ENCODE measurements around the gene ABHD12. TPM values are rescaled to one million over a fixed set of nuclear protein-coding genes. Genes with fewer than 3 reads are reported as not detected.
"Not testable (repeated sequence)": the region's sequence is repeated elsewhere in the genome, so short reads cannot be mapped to it uniquely, and the experiment has no call there.

Gene ABHD12
- 25.9 and 30.1 TPM in 2 replicates for total RNA-seq

- DNase-seq (ENCODE audit: low read depth, low spot score) = peak; percentile 88
These were observed at the start of gene ABHD12 for GRCh38 chr20:25390538-25391528. Gene ABHD12, minus strand, starts transcription at chr20:25390835. Its CDS starts 132 bp downstream, at chr20:25390703.

- DNase-seq (ENCODE audit: low read depth, low spot score) = no peak
These were observed 48.7 kb upstream of the ABHD12 start for GRCh38 chr20:25439328-25439727.

GRCh38 chr20:25437153-25437581 lies 46.5 kb upstream of the ABHD12 start:
- DNase-seq (ENCODE audit: low read depth, low spot score) = no peak

DNA sequence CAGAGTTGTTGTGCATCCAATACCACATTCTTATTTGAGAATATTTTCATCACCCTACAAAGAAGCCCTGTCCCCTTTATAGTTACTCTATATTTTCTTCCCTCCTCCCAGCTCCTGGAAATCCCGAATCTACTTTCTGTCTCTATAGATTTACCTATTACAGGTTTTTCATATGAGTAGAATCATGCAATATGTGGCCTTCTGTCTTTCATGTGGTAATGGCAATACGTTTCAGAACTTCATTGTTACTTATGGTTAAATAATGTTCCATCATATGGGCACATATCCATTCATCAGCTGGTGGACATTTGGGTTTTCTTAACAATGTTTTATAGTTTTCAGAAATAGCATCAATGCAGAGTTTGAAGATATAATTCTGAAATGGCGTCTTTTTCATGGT lies 33.9 kb upstream of the ABHD12 start:
- DNase-seq (ENCODE audit: low read depth, low spot score) = no peak

- DNase-seq (ENCODE audit: low read depth, low spot score) = no peak
These were observed 31.4 kb upstream of the ABHD12 start for GRCh38 chr20:25422032-25422431.

DNA sequence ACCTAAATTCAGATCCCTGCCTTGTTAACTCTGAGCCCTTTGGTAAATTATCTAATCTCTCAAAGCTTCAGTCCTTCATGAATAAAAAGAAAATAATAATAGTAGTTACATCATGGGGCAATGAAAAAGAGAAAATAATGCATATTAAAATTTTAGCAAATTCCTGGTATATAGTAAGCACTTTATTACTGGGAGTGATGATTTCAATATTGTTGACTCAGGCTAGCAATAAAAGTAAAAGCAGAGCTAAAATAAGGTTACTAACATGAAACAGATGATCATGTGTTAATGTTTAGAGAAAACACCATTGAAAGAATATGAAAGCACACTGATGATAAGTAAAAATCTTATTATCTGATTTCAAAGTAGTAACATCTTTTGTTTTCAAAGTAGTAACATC lies 30.5 kb upstream of the ABHD12 start:
- no peak for DNase-seq (ENCODE audit: low read depth, low spot score)

- no peak for DNase-seq (ENCODE audit: low read depth, low spot score)
These were observed 28.1 kb upstream of the ABHD12 start for GRCh38 chr20:25418776-25419175.

GRCh38 chr20:25408890-25409289 lies 18.3 kb upstream of the ABHD12 start:
- no peak for DNase-seq (ENCODE audit: low read depth, low spot score)

- no peak for DNase-seq (ENCODE audit: low read depth, low spot score)
These were observed 17.5 kb upstream of the ABHD12 start for GRCh38 chr20:25408170-25408547.

GRCh38 chr20:25407311-25408169 lies 16.9 kb upstream of the ABHD12 start, which contains the start of gene GINS1:
Gene GINS1, plus strand, starts transcription at chr20:25407673. Its CDS starts 148 bp downstream, at chr20:25407821.
- peak; percentile 44 for DNase-seq (ENCODE audit: low read depth, low spot score)

DNA sequence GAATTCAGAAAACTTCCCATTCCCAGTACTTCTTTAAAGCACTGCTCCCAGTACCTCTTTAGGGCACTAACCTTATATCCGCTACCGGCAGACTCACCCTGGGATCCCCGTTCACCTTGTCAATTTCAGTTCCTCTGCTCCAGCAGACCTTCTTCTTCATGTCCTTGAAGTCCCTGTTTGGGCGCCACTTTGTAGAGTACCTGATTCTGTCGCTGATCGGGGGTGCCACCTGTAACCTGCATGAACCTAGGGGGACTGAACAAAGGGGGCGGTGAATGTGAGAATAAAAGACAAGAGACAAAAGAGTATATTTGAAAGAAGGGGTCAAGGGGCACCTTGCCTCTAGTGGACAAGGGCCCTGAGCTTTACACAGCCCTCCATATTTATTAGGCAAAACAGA lies 11.9 kb upstream of the ABHD12 start:
- DNase-seq (ENCODE audit: low read depth, low spot score) = no peak

- DNase-seq (ENCODE audit: low read depth, low spot score) = not testable (repeated sequence)
These were observed 9.7 kb upstream of the ABHD12 start for GRCh38 chr20:25400291-25400732.

DNA sequence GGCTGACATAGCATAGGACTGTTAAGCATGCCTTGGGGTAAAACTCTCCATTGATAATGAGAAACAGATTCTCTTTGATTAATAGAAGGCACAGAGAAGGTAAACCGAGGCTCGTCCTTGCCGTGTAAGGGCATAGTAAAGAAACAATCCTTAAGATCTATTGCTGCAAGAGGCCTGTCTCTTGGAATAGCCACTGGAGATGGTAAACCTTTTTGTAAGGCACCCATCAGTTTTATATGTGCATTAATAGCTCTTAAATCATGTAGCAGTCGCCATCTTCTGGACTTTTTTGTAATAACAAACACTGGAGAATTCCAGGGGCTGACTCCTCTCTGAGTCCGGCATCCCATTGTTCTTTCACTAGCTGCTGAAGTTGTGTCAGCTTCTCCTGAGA lies 8.4 kb upstream of the ABHD12 start:
- DNase-seq (ENCODE audit: low read depth, low spot score) = peak; percentile 41

DNA sequence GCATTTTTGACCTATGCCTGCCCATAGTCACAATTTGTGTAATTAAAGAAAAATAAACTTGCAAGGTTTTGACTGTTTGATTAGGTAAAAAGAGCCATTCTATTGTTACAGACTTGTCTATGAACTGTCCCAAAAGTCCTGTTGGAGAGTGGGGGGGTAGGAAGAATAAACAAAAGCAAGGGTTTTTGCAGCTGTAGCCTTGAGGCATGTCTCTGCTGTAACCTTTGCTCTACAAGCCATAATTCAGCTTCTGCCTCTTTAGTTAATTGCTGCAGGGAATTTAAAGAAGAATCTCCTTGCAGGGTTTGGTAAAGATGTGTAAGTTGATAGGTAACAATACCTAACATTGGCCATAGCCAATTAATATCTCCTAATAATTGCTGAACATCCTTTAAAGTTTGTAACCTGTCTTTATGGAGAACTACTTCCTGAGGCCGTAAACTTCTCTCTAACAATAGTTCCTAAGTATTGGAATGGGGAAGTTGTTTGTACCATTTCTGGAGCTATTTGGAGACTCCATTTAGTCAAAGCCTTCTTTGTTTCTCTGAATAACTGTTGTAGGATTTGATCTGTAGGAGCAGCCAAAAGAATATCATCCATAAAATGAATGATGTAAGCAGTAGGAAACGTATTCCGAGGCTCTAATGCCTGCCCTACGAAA lies 7.9 kb upstream of the ABHD12 start:
- DNase-seq (ENCODE audit: low read depth, low spot score) = no peak

GRCh38 chr20:25397821-25398220 lies 7.2 kb upstream of the ABHD12 start:
- no peak for DNase-seq (ENCODE audit: low read depth, low spot score)

DNA sequence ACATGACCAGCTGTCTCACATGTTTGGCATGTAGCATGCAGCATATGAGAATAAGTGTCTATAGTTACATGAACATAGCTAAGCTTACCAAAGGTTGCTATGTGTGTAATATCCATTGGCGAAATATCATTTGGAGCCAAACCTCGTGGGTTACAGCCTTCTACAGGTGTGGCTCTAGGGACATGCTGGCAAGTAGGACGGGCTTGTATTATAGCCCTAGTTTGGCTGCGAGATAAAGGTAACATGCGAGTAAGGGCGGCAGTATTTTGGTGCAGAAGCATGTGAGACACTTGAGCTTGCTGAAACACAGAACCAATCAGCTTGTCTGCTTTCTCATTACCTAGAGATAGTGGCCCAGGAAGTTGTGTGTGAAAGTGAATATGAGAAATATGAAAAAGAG lies 6.5 kb upstream of the ABHD12 start:
- no peak for DNase-seq (ENCODE audit: low read depth, low spot score)

DNA sequence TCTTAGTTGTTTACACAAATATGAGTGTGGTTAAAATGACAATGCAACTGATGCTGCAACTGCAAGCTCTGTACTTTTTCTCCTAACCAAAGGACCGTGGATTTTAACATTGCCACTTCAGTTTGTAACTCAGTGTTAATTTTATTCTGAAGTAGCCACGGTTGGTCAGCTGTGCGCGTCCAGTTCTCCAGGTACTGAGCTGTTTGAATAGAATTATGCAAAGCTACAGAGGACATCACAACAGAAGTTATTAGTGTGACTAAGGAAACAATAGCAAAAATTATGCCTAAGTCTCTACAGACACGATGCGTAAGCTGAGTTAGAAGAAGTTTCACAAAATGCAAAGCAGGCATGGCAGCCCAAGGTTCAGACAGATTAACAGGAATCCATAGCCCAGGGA lies 4.4 kb upstream of the ABHD12 start:
- no peak for DNase-seq (ENCODE audit: low read depth, low spot score)

- DNase-seq (ENCODE audit: low read depth, low spot score) = no peak
These were observed 3.6 kb upstream of the ABHD12 start for GRCh38 chr20:25394276-25394675.

GRCh38 chr20:25389858-25390537 lies 637 bp downstream of the ABHD12 start:
- DNase-seq (ENCODE audit: low read depth, low spot score) = no peak

- no peak for DNase-seq (ENCODE audit: low read depth, low spot score)
These were observed 1.2 kb downstream of the ABHD12 start for GRCh38 chr20:25389401-25389857.

All from pulmonary artery endothelial cell (primary cell).